Body of pancreas (tissue), 4 donors: ENCODE results near the gene MED27. TPM values are rescaled to one million over a fixed set of nuclear protein-coding genes. Genes with fewer than 3 reads are reported as not detected.

Source experiments
- ATAC-seq: fragments of 150-250 bp; one replicate; pipeline ENCODE4 v1.9.1; 2016
- DNase-seq, 4 donors: peaks; one replicate each; pipeline ENCODE4 v3.0.0-alpha.2; 2019
- H3K27ac ChIP-seq, 4 donors: fragments of 200-600 bp; sonication (generic); 1 replicate in 3 of 4; 2 replicates in 1 of 4; pipeline versions ENCODE4 v1.5.1 to v1.6.1; 2016 to 2019; ENCODE audit warnings: mild to moderate bottlenecking in 1 of 4, mixed read lengths in 1 of 4, moderate library complexity in 1 of 4
- H3K27me3 ChIP-seq, 2 donors: fragments of 200-600 bp; sonication (generic); one replicate each; pipeline ENCODE4 v1.6.0; 2016; ENCODE audit warnings: mild to moderate bottlenecking in 1 of 2
- H3K36me3 ChIP-seq, 2 donors: fragments of 200-600 bp; sonication (generic); replicated peaks in 1 of 2; 2 replicates each; pipeline ENCODE4 v1.5.1; 2016; ENCODE audit warnings: low read depth in 2 of 2; ENCODE audit not compliant: insufficient read depth in 1 of 2
- H3K4me1 ChIP-seq: fragments of 200-600 bp; sonication (generic); one replicate; pipeline ENCODE4 v1.6.0; 2016
- H3K4me3 ChIP-seq, 2 donors: fragments of 200-600 bp; sonication (generic); 1 replicate in 1 of 2; 2 replicates in 1 of 2; pipeline ENCODE4 v1.5.1; 2016 to 2019
- H3K9me3 ChIP-seq, 3 donors: fragments of 200-600 bp; sonication (generic); 1 replicate in 2 of 3; 2 replicates in 1 of 3; pipeline ENCODE4 v1.5.1; 2016
- POLR2A ChIP-seq, 3 donors: fragments of 450-650 bp; IDR thresholded peaks; one replicate each; pipeline ENCODE4 v1.6.1; 2016; ENCODE audit warnings: antibody characterized with exemption in 3 of 3, mild to moderate bottlenecking in 2 of 3
- WGBS, 2 donors: methylation state at CpG; one replicate each; pipeline ENCODE4 v1.1.5; 2017; 5-methylcytosine and 5-hydroxymethylcytosine counted together
- intact Hi-C: fragments of 100-400 bp; cut with DNase I; formaldehyde crosslinking; loops from one replicate; pipeline ENCODE4 v1.15.1; 2023
- total RNA-seq, 2 donors: library from RNA; depleted of rRNA; stranded (reverse); fragments of >200 nt; gene quantifications; one replicate each; pipeline ENCODE4 v1.1.0, GENCODE V29; 2016
- TF ChIP-seq, protein P1 (sequence below), 7 experiments: fragments of 450-650 bp in 4 of 7; fragments of 200-600 bp in 3 of 7; sonication (generic) in 3 of 7; IDR thresholded peaks; one replicate each; pipeline ENCODE4 v1.5.1; 2016 to 2019; ENCODE audit warnings: antibody characterized with exemption in 7 of 7

Gene MED27
- total RNA-seq, 2 donors from 2014 or later = 3.4 to 11.5 TPM

DNA sequence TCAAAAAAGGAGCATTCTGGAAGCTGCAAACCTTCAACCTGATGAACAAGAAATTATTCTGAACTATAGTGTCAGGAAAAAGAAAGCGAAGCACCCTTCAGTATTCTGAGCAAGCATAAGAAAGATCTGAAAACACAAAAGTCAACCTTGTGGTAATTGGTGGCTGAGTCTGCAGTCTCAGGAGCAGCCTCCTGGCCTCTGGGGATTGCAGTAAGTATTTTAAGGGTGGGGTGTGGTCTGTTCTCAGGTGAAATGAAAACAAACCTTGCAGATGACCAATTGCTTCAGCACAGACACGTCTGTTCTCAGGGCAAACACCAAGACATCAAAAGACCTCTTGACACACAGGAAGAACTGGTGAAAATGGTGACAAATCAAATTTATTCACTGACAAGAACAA, 192.0 kb downstream of the MED27 start:
- no peaks in the 10 kb centered on the region for H3K27me3 ChIP-seq
- peaks cover 0 to 2% of the 10 kb centered on the region in 2 donors for H3K36me3 ChIP-seq
- ATAC-seq = no peak
- no peak overlapping the region for H3K27ac ChIP-seq
- TF ChIP-seq, protein P1, sequence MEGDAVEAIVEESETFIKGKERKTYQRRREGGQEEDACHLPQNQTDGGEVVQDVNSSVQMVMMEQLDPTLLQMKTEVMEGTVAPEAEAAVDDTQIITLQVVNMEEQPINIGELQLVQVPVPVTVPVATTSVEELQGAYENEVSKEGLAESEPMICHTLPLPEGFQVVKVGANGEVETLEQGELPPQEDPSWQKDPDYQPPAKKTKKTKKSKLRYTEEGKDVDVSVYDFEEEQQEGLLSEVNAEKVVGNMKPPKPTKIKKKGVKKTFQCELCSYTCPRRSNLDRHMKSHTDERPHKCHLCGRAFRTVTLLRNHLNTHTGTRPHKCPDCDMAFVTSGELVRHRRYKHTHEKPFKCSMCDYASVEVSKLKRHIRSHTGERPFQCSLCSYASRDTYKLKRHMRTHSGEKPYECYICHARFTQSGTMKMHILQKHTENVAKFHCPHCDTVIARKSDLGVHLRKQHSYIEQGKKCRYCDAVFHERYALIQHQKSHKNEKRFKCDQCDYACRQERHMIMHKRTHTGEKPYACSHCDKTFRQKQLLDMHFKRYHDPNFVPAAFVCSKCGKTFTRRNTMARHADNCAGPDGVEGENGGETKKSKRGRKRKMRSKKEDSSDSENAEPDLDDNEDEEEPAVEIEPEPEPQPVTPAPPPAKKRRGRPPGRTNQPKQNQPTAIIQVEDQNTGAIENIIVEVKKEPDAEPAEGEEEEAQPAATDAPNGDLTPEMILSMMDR (IDR thresholded peaks at IDR 0.05) = no peak
- no peaks in the 10 kb centered on the region for H3K4me1 ChIP-seq
- H3K9me3 ChIP-seq = no peaks in the 10 kb centered on the region
- WGBS, 2 donors = 92 to 95% methylated on average over 2 of the region's 2 CpGs
- intact Hi-C loops = no loop called here
- no peak for DNase-seq
- no peak overlapping the region for H3K4me3 ChIP-seq

DNA sequence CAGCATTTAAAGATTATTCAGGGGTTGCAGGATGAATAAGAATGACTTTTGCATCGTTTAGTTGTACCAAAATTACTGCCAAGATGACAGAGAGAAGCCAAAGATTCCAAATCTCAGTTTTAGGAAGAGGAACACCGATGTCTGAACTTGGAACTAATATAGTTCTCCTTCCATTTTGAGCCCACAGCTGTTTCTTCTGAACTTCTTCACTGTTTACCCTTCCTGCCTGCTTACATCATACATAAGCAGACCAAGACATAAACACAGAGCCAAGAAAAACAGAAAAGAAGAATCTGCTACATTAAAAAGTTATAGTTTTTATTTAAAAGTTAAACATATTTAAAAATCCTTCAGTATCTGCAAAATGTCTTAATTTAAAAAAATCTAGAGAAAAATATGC, 192.8 kb downstream of the MED27 start:
- Histone ChIP-seq H3K9me3 (no peaks in the 10 kb centered on the region), H3K36me3 (peaks cover 0 to 2% of the 10 kb centered on the region in 2 donors), H3K4me1 (no peaks in the 10 kb centered on the region), H3K27ac (no peak overlapping the region), H3K27me3 (no peaks in the 10 kb centered on the region), H3K4me3 (no peak overlapping the region)
- TF ChIP-seq, protein P1 (IDR thresholded peaks at IDR 0.05) = no peak
- no peak for TF ChIP-seq POLR2A (IDR thresholded peaks at IDR 0.05)
- ATAC-seq = no peak
- 74 to 89% methylated on average over 2 of the region's 2 CpGs for WGBS, 2 donors
- intact Hi-C loops = no loop called here
- no peak for DNase-seq

DNA sequence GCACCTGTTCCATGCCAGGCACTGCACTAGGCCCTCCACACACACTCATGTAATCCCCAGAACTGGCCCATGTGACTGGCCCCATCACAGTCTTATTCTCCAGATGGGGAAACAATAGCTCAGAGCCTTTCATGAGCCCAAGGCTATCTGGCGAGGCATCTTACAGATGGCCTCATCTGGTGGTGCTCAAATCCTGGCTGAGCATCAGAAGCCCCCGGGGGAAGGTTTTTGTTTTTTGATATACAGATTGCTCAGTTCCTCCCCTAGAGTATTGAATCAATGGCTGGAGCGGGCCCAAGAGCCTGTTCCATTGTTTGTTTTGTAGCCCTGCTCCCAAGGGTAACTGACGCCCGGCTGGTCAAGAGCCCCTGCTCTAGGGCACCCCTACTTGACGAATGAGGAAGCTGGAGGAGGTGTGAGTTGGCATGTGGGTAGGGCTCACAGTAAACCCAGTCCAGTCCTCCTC, 194.5 kb downstream of the MED27 start:
- intact Hi-C loops = no loop called here
- Histone ChIP-seq H3K36me3 (no peaks in the 10 kb centered on the region), H3K4me1 (no peaks in the 10 kb centered on the region), H3K27me3 (no peaks in the 10 kb centered on the region), H3K27ac (no peak overlapping the region), H3K9me3 (no peaks in the 10 kb centered on the region), H3K4me3 (no peak overlapping the region)
- WGBS, 2 donors = 59 to 73% methylated on average over 6 of the region's 6 CpGs
- TF ChIP-seq, protein P1 (IDR thresholded peaks at IDR 0.05) = no peak
- no peak for TF ChIP-seq POLR2A (IDR thresholded peaks at IDR 0.05)
- ATAC-seq = no peak
- peak in 1 of 4 donors; percentile 7 for DNase-seq

DNA sequence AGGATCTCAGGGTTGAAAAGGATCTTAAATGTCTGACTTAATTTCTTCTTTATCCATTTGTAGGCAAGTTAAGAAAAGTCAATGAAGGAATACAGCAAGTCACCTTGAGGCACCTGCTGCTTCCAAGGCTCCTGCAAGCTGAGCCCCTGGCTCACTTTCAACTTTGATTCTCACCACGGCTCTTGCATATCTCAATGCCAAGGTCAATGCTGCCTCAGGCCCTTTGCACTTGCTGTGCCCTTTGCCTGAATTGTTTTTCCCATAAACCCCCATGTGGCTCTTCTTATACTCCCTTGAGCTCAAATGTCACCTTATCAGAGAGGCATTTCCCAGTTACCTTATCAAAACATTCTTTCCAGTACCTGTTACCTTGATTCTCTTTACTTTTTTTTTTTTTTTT, 195.4 kb downstream of the MED27 start:
- WGBS, 2 donors = 9 to 24% methylated on average over 1 of the region's 1 CpG
- no peaks in the 10 kb centered on the region for H3K27me3 ChIP-seq
- TF ChIP-seq, protein P1 (IDR thresholded peaks at IDR 0.05) = no peak
- no peak for TF ChIP-seq POLR2A (IDR thresholded peaks at IDR 0.05)
- no peak for DNase-seq
- ATAC-seq = no peak
- no peaks in the 10 kb centered on the region for H3K36me3 ChIP-seq
- H3K27ac ChIP-seq = no peak overlapping the region
- no peak overlapping the region for H3K4me3 ChIP-seq
- intact Hi-C loops = no loop called here
- H3K9me3 ChIP-seq = no peaks in the 10 kb centered on the region
- H3K4me1 ChIP-seq = no peaks in the 10 kb centered on the region

DNA sequence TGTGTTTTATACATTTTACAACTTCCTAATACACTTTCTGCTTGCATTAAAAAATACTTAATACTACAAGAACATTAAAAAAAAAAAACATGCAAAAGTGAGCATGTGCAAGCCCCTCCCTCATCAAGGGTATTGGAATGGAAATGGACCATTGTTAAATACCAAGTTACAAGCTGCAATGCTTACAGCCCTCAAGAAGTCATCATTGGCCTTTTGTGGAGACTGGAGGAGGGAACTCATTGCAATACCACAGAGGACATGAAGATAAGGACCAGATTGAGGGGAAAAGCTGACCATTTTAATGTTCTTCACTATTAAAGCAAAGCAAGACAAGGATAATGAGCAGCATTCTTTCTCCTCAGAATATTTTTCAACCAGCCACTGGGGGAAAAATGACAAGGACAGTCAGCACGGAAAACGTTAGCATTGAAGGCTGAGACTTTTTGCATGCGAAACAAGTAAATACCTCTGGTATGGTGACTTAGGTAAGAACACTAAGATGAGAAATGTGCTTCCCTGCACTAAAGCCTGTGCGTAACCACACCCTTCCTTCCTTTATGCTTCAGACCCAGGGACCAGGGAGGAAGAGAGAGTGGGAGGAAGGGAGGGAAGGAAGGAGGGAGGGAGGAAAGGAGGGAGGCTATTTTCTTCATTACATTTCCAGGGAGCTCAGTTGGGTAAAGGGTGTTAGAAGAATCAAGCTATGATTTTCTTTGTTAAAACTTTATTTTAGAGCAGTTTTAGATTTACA, 198.7 kb downstream of the MED27 start:
- Histone ChIP-seq H3K27ac (no peak overlapping the region), H3K27me3 (no peaks in the 10 kb centered on the region), H3K4me1 (no peaks in the 10 kb centered on the region), H3K36me3 (no peaks in the 10 kb centered on the region), H3K4me3 (no peak overlapping the region), H3K9me3 (no peaks in the 10 kb centered on the region)
- ATAC-seq (no peak), DNase-seq (no peak)
- intact Hi-C loops = no loop called here
- TF ChIP-seq, protein P1 (IDR thresholded peaks at IDR 0.05) = no peak
- TF ChIP-seq POLR2A (IDR thresholded peaks at IDR 0.05) = no peak
- 83 to 84% methylated on average over 4 of the region's 4 CpGs for WGBS, 2 donors
